Stimulated activated CD8-positive, alpha-beta memory T cell treated with anti-CD3 and anti-CD28 coated beads, Interleukin-12 subunit alpha, Interleukin-12 subunit beta, amount 100 ng/mL, for 1 hour (primary cell): ENCODE data around the gene TENM3.

Experiments used
- DNase-seq: peaks from one replicate; pipeline ENCODE4 v3.0.0-alpha.2; 2020; ENCODE audit warnings: low read depth

TENM3 gene

GRCh38 chr4:182569561-182569960, 326.4 kb downstream of the TENM3 start:
- no peak for DNase-seq

- DNase-seq: no peak
Observed at GRCh38 chr4:182574706-182575105, 331.5 kb downstream of the TENM3 start.

GRCh38 chr4:182575225-182575624, 332.0 kb downstream of the TENM3 start:
- DNase-seq: no peak

GRCh38 chr4:182576601-182577289, 333.5 kb downstream of the TENM3 start:
- no peak for DNase-seq

DNA sequence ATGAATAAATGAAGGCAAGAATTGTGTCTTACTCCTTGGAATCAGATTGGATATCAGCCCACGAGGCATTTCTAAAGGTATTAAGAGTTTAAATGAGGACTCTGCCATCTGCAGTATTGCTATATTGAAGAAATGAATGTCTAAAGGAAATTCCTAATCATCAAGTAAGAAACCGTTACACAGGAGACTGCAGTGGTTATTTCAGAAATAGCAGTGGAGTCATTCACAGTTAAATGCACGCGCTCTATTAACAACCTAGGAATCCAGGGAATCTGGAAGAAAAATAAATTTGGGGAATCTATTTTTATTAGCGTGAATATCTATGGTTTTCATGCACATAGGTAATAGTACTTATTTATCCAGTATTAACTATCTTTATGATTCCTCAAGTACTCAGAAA, 334.2 kb downstream of the TENM3 start:
- no peak for DNase-seq

GRCh38 chr4:182578402-182578801, 335.2 kb downstream of the TENM3 start:
- DNase-seq: no peak

GRCh38 chr4:182582245-182582644, 339.0 kb downstream of the TENM3 start:
- DNase-seq: no peak

DNA sequence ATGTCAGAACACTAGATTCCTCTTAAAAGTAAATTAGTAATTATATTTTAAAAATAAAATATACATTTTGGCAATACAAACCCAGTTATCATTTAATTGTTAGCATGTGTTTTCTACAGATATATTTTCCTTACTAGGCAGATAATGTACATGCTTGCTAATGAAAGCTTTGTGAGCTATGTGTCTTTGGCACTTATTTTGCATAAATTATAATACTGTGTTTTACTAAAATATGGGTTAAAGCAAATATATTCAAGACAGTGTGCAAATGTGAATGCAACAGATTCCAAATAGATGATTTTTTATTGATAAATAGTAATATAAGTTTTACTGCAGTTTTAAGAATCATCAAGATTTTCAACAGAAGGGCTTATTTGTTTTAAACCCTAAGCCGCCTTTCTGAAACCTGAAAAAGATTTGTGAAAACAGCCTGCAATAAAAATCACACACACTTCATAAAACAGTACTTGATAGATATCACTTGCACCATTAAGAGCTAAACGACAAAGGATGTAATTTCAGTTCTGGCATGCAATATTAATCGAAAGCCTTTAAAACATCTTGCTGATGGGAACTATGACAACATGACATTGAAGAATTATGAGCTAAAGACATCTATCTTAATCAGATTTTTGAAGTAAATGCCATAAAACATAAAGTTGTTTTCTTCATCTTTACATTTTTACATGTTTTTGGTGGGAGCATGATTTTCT, 340.7 kb downstream of the TENM3 start:
- DNase-seq: no peak

DNA sequence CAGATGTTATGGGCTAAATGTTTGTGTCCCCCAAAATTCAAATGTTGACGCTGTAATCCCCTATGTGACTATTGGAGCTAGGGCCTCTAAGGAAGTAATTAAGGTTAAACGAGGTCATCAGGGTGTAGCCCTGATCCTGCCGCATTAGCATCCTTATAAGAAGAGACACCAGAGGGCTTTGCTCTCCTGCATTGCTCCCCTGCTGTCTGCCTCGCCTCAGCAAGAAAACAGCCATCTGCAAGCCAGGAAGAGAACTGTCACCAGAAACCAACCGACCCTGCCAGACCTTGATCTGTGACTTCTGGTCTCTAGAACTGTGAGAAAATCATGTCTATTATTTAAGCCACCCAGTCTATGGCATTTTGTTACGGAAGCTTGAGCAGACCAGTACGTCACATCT, 342.1 kb downstream of the TENM3 start:
- DNase-seq: no peak

GRCh38 chr4:182589100-182589499, 345.9 kb downstream of the TENM3 start:
- no peak for DNase-seq

GRCh38 chr4:182593402-182593801, 350.2 kb downstream of the TENM3 start:
- DNase-seq: no peak

- DNase-seq: no peak
Observed at GRCh38 chr4:182593864-182594263, 350.7 kb downstream of the TENM3 start.

GRCh38 chr4:182600093-182600492, 356.9 kb downstream of the TENM3 start:
- no peak for DNase-seq

DNA sequence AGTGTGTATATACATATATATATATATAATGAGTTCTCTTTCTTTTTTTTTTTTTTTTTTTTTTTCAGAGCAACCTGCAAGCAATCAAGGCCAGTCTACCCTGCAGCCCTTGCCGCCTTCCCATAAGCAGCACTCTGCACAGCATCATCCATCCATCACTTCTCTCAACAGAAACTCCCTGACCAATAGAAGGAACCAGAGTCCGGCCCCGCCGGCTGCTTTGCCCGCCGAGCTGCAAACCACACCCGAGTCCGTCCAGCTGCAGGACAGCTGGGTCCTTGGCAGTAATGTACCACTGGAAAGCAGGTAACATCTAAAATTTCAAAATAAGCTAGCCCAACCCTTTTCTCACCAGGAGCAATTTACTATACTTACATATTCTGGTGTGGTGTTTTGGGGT, 357.7 kb downstream of the TENM3 start:
- DNase-seq: no peak

- DNase-seq: no peak
Observed at GRCh38 chr4:182604161-182604622, 361.0 kb downstream of the TENM3 start.

DNA sequence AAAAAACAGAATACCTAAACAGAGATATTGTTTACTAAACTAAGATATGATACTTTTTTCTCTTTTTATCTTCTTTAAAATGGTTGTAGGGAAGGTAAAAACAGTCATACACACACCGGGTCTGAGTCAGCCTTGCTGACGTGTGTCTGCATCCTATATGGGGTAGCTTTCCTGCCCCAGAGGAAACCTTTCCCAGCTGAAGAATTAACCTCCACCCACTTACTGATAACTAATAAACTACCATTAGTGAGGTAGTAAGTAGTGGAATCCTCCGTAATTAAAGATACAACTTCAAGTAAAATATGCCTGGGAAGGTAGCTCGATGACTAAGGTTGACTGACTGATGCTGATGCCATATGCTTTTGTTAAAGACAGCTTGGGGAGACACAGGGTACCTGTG, 361.8 kb downstream of the TENM3 start:
- DNase-seq: no peak

GRCh38 chr4:182608525-182608924, 365.3 kb downstream of the TENM3 start:
- no peak for DNase-seq

DNA sequence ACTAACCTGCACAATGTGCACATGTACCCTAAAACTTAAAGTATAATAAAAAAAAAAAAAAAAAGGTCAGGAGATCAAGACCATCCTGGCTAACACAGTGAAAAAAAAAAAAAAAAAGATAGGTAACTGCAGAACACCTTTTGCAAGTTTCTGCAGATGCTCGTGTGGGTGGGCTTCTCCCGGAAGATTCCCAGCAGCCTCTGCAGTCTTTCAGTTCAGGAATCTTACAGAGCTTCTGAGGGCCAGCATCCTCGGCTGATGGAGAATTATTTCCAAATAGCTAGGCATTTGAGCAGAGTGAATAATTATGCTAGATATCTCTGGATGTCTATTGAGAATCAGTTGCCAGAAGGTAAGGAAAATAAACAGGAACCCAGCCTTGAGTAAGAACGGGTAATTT, 373.3 kb downstream of the TENM3 start:
- DNase-seq: no peak

DNA sequence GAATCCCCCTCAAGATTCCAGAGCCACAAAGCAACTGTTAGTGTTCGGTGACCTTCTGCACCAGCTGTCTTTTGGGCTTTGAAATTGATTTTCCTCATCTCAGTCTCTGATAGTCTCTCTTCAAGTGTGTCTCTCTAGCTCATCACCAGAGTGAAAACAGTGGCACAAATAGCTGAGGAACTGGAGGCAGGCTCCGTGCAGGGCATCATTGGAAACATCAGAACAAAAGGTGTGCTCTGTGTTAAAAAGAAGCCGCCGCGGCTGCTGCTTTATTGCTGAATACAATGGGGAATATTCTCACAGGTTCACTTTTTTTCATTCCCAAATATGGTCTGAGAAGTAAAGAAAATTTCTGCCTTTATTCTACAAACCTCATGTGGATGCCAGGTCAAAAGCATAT, 376.5 kb downstream of the TENM3 start:
- no peak for DNase-seq

DNA sequence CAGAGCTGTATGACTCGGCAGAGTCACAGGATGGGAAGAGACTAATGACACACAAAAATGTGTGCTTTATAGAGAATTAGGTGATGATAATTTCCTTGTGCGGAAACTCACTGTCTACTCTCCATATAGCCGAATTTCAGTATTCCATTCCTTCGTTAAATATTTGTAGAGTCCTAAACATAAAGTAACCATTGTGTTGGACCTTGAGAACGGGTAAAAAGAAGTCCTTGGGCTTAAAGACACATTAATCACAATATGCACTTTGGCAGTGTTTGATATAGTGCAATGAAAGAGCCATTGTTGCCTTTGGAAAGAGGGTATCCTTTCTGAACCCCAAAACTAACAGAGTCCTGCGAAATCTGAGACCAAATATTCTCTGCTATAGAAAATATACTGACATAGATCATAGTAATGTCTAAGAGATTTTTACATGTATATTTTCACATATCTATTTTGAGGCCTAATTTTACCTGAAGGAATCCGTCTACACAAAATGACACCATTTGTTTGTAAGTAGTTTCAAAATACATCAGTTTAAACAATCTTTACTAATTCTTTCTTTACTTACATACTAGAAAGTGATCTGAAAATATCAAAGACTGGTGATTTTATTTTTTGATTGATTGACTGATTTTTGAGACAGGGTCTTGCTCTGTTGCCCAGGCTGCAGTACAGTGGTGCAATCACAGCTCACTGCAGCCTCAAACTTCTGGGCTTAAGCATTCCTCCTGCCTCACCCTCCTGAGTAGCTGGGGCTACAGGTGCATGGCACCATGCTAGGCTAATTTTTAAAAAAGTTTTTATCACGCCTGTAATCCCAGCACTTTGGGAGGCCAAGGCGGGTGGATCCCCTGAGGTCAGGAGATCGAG, 377.1 kb downstream of the TENM3 start:
- DNase-seq: no peak

DNA sequence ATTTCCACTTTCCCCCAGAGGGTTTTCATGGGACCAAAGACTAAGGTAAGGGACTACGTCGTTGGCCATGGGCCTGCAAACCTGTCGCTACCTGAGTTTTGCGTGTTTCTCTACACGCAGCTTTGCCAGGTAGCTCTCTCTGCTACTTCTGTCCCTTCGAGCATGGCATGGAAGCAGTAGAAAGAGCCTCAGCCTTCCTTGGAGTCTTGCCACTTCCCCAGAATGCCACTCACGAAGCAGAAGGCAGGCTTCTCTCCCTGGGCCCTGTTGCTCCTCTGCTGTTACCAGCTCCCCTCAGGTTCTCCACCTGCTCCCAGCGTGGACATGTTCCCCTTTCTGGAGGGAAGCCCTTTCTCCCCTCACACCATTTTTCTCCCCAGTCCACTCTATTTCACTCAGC, 381.1 kb downstream of the TENM3 start:
- DNase-seq: no peak

DNA sequence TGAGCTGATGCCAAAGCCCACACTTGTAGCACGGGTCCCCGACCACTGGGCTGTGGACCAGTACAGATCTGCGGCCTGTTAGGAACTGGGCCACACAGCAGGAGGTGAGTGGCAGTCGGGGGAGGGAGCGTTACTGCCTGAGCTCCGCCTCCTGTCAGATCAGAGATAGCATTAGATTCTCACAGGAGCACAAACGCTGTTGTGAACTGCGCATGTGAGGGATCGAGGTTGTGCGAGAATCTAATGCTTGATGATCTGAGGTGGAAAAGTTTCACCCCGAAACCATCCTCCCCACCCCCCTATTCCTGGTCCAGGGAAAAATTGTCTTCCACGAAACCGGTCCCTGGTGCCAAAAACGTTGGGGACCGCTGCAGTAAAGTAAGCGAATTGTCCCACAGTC, 382.0 kb downstream of the TENM3 start:
- DNase-seq: no peak

GRCh38 chr4:182627996-182628395, 384.8 kb downstream of the TENM3 start:
- DNase-seq: no peak
